Stimulated activated CD8-positive, alpha-beta memory T cell treated with anti-CD3 and anti-CD28 coated beads, Interleukin-4, amount 100 ng/mL, for 48 hours (primary cell): Measurements from ENCODE around the gene RAPGEF1.
A peak's percentile ranks its signal among the peaks of the same experiment; 100 is the strongest.

Experiments
- DNase-seq: peaks from one replicate; pipeline ENCODE4 v3.0.0-alpha.2; 2020

Gene RAPGEF1

DNA sequence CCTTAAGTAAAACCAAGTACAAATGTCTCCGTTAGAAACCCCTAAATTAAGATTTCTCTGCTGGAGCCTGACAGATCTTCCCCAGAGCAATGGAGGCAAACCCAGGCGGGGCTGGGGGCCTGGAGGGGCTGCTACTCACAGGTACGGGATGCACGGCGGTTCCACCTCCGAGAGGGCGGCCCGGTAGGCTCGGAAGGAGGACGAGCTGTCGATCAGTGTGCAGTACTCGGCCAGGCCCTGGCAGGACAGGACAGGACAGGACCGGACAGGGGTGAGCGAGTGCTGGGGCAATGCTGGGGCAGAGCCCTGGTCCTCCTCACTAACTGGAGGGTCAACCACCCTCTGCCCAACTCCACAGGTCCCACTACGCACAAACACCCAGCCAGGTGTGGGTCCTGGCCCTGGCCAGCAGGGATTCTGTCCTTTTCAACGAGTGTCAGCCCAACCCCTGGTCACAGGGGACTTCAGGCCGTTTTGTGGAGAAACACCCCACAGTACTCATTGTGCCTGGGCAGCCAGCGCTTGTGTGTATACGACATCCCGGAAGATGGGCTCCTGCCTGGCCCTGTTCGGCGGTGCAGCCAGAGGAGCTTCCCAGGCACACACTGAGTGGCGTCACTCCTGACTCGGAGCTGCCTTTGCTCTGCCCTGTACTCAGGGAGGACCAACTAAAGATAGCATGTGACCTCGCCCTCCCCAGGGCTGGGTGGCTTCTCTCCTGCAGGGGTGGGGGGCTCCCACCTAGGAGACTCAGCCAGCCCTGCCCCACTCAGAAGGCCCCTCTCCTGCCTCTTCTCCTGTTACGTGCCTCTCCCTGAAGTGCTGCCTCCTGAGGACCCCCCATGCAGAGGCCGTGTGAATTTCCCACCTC lies 157.2 kb downstream of the RAPGEF1 start:
- no peak for DNase-seq

GRCh38 chr9:131582056-131582455 lies 157.8 kb downstream of the RAPGEF1 start:
- no peak for DNase-seq

DNA sequence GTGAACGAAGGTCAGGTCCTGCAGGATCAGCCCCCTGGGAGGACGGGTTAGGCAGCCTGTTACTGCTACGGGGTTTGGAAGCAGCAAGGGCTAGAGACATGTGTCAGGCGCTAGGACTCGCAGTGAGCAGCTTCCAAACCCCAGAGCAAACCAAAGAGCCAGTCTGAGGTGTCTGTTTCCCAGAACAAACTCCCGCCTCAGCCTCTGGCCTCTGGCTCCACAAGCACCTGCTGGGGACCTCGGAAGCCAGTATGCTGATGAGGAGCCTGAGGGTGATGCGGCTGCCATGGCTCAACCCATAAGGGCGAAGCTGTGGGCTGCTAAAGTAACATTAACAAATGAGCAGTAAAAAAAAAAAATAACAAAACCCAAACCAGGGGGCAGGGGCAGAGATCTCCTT lies 159.5 kb downstream of the RAPGEF1 start:
- no peak for DNase-seq

- DNase-seq: no peak
Measured at GRCh38 chr9:131579789-131580211, 160.1 kb downstream of the RAPGEF1 start.

DNA sequence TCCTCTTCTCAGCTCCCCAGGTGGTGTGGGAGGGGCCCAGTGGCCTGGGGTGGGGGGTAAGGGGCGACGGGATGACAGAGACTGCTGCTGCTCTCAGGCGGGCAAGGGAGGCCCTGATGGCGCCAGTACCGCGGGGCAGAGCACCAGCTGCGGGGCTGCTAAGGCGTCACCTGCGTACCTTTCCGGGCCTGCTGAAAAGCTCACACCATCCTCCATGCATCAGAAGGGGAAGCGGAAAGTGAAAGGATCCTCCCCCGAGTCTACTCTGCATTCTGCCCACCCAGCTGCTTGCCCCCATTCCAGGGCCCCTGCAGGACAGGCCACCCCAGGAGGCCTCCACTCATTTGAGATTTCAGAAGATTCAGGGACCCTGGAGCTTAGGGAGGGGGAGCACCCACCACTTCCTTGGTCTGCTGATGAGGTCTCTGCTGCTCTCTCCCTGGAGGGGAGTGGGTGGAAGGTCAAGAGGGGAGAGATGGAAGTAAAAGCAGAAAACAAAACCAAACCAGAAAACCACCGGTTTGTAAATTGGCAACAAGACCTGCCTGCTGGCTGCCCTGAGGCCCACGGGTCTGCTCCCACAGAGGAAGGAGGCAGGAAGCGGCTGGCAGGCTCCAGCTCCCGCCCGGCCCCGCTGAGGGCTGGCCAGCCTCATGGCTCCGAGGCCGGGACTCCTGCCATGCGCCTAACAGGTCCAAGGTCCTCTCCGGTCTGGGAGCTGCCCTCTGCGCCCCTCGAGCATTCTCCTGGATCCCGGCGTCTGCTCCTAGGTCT lies 161.0 kb downstream of the RAPGEF1 start:
- DNase-seq: peak; percentile 49

DNA sequence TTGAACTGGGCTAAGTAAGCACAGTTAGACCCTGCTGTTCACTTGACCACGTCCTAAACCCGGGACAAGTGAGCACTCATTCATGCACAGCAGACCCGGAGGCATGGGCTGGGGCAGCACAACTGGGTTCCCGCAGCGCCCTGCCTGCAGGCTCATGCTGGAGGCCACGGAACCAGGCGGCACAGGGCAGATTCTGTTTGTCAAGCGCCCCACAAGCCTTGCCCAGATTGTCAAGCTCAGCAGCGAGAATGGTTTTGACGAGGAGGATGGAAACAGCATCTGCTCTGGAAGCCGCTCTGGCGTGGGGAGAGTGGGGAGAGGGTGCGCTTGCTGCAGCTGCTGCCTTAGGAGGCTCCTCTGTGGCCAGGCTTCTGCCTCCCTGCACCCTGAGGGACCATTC lies 161.9 kb downstream of the RAPGEF1 start:
- no peak for DNase-seq

GRCh38 chr9:131577005-131578000 lies 162.6 kb downstream of the RAPGEF1 start:
- no peak for DNase-seq

- DNase-seq: no peak
Measured at GRCh38 chr9:131575946-131576853, 163.7 kb downstream of the RAPGEF1 start.

- DNase-seq: no peak
Measured at GRCh38 chr9:131574730-131575640, 164.9 kb downstream of the RAPGEF1 start.

DNA sequence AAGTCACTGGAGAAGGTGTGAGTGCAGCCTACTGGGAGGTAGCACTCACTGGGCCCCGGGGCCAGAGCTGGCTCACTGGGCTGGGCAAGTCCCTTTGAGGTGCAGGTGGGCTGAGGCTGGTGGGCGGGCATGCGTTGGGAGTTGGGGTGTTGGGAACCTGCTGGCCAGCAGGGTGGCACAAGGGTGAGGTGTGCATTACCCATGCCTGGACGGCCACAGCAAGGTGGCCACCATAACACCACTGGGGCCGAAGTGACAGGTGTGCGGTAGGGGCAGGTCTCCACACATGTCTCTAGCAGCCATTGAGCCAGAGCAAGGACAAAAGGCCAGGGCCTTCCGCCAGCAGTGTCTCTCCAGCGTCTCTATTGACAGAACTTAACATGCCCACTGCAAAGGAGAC lies 172.0 kb downstream of the RAPGEF1 start:
- no peak for DNase-seq

- no peak for DNase-seq
Measured at GRCh38 chr9:131566158-131566557, 173.7 kb downstream of the RAPGEF1 start.

DNA sequence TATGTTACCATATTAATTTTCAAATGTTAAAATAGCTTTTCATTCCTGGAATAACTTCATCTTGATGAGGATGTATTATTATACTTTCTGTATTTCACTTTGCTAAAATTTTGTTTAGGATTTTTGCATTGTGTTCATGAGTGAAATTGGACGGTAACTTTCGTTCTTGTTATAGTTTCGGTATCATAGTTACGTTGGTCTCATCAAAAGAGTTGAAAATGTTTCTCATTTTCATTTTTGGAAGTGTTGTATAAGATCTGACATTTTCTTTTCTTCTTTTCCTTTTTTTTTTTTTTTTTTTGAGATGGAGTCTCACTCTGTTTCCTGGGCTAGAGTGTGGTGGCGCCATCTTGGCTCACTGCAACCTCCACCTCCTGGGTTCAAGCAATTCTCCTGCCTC lies 174.5 kb downstream of the RAPGEF1 start:
- DNase-seq: no peak

GRCh38 chr9:131562032-131562959 lies 177.6 kb downstream of the RAPGEF1 start:
- no peak for DNase-seq

DNA sequence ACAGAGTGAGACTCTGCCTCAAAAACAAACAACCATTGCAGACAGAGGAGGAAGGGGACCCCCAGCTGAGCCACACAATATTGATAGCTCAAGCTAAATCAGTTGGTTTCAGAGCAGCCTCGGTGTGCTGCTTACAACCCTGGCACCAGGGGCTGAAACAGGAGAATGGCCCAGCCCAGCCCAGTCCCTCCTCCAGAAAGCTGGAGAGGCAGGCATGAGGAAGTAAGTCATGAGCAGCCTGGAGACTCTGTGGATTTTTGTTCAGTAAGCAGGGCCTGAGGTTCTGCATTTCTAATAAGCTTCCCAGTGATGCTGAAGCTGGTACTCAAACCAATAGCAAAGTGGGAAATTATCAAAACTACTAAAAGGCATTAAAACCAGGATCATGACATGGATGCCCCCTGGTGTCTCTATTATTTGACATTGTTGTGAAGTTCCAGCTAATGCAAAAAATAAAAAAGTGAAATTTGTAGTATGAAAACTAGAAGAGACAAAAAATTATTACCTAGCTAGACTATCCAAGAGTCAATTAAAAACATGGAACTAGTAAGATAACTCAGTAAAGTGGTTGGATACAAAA lies 180.4 kb downstream of the RAPGEF1 start:
- no peak for DNase-seq

DNA sequence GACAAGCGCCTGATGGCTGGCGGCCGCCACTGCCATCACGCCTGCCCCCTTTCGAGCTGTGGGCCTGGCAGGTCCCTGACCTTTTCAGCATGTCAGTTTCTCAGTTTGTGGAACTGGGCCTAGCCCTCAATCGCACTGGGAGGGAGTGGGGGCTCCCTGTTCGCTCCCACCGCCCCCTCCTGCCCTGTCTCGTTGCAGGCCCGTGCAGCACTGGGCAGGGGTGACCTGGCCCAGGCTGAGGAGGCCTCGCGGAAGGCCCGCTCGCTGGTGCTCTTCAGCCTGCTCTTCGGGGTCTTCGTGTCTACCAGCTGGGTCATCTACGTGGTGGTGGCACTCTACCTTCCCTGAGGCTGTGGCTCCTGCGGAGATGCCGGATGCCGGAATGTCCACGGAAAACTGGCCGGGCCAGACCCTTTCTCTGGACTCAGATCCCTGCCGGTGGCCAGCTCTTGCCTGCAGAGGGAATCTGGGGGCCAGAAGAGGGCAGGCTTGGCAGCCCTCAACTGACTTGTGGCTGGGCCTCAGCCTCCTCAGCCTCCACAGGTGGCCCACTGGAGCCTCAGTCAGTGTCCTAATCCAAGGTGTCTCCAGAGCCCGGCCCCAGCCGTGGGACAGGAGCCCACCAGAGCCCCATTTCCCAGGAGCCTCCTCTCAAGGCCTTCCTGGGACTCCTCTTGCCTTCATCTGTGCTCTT lies 181.9 kb downstream of the RAPGEF1 start:
- no peak for DNase-seq

- no peak for DNase-seq
Measured at GRCh38 chr9:131555841-131556673, 183.8 kb downstream of the RAPGEF1 start.

DNA sequence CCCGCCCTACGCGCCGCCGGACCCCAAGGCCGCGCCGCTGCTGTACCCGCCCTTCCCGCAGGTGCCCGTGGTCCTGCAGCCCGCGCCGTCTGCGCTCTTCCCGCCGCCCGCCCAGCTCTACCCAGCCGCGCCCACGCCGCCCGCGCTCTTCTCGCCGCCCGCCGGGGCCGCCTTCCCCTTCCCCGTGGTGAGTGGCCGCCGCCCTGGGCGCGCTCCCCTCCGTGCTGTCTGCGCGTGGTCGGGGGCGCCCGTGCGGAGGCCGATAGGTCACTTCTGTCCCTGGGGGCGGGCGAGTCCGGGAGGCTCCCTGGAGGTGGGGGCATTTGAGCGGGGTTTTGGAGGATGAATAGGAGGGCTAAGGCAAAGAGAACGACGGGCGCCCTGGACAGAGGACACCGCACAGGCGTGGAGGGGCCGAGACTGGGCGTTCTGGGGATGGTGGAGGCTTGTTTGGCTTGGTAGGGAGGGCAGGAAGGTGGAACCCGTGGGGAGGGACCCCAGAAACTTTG lies 185.0 kb downstream of the RAPGEF1 start:
- DNase-seq: no peak
